ENCODE measurements around the gene MYO16.

Gene MYO16

DNA sequence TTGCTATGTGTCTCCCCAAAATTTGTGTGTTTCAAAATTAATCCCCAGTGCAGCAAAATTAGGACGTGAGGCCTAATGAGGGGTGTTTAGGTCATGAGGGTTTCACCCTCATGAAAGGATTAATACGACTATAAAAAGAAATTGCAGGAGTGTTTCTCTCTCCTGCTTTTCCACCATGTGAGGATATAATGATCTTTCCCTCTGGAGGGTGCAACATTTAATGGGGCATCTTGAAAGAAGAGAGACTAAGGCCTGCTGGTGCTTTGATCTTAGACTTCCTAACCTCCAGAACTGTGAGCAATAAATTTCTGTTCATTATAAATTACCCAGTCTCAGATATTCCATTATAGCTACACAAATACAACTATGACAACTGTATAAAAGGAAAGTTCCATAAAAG lies 183.2 kb downstream of the MYO16 start:
- ATAC-seq = no peak

DNA sequence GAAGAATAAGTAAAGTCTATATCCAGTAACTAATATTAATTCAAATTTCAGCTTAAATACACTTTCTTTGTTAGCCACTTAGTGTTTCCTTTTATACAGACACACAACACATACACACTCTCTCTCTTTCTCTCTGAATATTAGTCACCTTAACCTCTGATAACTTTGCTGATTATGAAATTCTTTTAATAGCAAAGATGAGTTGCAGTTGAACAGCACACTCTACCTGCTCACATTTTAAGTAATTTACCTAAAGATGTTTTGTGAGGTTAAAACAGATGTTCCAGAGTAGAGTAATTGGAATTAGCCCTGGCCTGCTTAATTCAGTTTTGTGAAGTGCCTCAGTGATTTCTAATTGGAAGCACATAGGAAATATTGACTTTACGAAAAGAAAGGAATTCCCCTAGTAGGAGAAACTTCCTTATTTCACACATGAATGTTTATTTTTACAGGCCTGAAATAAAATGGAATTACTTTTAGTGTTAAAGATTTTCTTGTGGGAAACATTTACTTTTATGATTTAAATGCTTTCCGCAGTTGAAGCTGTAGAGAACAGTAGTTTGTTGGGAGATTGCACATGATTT lies 184.3 kb downstream of the MYO16 start:
- ATAC-seq = no peak

DNA sequence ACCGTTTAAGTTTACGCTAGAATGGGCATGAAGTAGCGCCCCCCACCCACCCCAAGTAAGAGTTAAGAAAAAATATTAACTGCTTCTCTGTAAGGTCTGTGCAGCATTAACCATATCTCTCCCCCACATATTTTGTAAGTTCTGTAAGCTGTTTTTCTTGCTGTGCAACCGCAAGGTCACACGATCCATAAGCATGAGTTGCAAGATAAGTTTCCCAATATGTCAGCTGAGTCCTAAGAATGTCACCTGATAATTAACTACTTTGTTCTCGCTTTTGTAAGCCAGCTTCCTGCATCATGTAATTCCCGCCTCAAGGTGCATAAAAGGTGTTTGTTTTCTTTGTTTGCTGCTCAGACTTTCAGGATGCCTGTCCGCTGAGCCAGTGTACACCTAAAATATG lies 187.0 kb downstream of the MYO16 start:
- ATAC-seq = no peak

DNA sequence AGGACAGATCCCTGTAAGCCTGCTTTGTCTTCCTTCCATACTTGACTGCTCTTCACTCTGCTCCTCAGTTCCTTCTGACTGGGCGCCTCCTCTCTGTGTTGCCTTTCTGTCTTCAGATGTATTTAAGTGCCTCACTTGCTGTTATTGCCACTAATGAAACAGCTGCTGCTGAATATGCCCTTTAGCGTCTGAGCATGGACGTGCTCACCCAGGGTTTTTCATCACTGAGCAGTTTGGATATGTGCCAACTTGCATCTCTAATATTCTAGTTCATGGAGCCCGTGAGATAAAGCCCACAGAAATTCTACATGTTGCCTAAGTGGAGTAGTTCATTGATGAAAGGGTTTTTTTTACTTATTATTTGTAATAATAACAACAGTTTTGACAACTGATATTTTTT lies 198.2 kb downstream of the MYO16 start:
- no peak for ATAC-seq

DNA sequence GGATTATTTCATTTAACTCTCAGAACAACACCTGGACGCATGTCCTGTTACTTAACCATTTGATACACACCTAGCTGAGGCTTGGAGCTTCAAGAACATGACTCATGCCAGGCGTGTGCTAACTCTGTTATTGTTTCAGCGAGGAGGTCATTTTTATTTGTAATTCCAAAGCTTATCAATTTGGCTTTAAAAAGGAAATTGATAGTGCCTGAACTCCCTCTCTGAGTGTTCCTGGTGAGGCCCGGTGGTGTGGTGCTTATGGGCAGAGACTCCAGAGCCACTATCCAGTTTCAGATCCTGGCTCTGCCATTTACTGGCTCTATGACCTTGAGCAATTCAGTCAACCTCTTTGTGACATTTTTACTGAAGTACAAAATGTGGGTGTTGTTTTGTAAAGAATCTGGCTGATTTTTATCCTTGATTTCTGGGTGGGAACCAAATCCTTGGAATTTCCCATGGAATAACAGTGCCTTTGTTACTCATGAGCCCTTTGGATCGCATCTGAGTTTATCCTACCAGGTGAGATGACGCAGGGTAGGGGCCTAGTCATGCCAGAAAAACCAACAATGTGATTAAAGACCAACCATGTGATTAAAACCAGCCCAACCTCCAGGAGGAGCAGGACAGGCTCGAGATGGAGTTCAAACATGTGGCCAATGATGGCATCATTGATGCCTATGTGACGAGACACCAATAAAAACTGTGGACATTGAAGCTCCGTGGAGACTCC lies 198.8 kb downstream of the MYO16 start:
- ATAC-seq = no peak

DNA sequence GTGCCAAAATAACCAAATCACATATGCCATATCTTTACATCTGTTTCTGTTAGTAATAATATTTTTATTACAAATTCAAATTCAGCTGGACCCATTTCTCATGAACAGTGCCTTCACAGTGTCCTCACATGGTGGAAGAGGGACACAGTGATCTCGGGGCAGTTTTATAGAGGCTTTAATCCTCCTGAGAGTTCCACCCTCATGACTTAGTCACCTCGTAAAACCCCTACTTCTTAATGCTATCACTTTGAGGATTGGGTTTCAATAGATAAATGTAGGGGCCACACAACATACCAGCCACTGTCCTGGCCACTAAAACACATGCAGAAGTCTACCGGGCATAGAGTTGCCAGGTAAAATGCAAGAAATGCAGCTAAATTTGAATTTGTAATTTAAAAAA lies 201.5 kb downstream of the MYO16 start:
- no peak for ATAC-seq

DNA sequence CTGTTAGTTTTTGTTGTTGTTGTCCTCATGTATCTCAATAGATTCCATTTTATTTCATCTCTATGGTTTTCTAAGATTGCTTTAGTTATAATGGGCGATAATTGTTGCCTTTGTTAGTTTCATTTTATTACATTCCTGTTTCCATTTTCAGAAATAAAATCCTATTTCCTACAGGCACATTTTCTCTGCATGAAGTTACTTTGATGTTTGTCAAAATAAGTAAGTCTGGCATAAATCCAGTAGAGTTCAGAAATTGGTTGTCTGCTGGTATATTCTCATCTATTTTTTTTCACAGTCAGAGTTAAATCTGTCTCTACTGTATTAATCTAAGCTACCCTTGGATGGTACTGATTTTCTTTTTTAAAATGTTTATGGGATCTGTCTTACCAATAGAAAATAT lies 204.1 kb downstream of the MYO16 start:
- no peak for ATAC-seq

DNA sequence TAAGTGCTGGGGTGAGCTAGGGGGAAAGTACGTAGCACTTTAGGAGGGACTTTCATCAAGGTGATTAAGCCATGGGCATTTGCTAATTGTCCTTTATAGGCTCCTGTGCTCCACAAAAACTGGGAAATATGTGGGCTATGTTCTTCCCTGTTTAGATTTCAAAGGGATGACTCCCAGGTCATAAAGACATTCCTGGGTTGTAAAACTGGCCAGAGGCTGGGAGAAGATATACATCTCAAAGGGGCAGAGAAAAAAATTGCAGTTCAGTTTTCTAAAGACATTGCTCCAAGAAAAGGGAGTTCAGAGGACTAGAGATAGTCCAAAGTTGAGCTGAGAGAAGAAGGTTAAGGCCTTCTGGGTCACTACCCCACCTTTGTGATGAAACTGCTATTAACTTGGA lies 204.8 kb downstream of the MYO16 start:
- ATAC-seq = no peak

DNA sequence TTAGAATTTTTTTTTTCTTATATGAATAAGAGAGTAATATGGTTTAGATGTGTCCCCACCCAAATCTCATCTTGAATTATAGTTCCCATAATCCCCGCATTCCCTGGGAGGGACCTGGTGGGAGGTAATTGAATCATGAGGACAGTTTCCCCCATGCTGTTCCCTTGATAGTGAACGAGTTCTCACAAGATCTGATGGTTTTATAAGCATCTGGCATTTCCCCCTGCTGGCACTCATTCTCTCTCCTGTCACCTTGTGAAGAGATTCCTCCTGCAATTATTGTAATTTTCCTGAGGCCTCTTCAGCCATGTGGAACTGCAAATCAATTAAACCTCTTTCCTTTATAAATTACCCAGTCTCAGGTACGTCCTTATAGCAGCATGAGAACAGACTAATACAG lies 205.7 kb downstream of the MYO16 start:
- ATAC-seq = no peak

DNA sequence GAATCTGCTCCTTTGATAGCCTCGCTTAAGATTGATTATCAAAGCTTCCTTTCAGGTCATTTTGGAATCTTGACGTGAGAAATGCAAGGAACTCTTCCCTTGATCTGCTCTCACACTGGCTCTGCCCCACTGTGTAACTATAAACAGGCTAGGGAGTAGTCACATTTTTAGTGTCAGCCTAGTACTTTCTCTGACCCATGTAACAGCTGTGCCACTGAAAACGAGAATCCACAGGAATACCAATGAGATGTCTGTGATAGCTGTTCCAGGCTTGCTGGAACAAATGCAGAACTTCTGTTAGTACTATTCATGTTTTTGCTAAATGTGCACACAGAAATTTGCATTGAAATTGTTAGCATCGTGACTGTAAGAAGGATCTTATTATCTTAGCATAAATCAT lies 221.3 kb downstream of the MYO16 start:
- no peak for ATAC-seq

DNA sequence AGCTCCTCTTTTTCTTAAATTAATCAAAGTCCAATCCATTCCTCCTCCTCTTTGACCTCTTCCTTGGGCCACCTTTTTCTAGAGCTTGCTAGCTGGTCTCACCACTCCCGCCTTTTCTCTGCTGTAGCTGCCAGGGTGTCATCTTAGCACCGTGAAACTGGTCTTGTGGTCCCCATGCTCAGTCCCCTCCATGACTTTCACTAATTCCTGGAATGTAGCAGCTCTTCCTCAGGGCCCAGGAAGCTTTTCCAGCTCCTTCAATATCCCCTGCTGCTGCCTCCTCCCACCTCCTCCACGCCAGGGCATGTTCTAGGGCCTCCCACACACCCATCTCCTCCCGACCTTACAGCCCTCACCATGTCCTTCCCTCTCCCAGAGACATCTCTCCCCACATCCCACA lies 222.2 kb downstream of the MYO16 start:
- no peak for ATAC-seq

DNA sequence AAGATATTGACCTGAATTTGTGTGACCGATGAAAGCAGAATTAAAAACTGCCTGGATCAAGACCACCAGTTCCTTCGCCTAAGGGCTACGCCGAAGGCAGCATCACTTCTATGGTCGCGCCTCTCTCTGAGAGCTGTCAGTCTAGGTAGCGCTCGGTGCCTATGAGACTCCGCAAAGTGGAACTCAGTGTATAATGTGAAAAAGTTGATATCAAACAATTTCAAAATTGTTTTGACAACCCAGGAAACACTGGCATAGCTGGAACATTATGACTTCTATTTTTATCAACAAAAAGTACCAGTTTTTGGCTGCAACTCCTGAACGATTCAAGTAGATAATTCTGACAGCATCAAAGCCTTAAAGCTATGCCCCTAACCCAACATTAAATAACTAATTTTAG lies 223.6 kb downstream of the MYO16 start:
- no peak for ATAC-seq

DNA sequence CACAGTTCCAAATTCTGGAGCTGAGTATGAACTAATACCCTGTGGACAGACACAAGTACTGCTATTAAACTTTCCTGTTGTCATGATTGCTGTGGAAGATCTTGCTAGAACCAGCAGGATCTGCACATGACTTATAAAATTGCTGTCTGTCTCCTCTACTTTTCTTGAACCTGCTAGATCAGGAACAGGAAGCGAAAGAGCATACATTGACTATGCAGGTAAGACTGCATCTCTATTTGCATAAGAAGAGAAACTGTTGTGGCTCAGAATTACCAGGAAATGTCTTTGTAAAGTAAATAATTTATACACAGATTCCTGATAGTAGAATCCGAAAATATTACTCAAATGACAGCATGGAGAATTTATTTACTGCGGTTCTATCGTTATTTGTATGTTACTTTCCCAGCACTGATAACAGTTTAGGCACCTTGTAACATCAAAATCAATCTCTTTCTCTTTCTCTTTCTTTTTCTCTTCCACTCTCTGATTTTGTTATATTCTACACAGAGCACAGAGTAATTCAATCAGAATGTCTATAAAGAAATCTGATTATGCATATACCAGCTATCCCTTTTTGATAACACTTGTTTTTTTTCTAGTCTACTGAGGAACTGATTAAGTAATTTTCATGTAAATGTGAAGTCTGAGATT lies 226.5 kb downstream of the MYO16 start:
- ATAC-seq = no peak

DNA sequence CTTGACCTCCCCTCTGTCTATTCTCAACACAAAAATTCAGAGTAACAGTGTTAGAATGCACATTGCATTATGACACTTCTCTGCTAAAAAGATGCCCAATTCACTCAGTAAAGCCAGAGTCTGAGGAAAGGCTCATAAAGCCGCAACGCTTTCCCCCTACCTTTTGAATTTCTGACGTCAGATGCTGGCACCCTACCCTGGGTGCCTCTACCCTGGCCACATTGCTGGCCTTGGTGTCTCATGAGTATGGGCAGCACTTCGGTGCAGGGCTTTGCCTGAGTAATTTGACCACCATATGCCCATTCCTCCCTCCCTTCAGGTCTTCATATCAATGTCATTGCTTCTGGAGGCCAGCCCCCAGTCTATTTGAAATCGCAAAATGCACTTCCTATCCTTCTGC lies 229.3 kb downstream of the MYO16 start:
- no peak for ATAC-seq

DNA sequence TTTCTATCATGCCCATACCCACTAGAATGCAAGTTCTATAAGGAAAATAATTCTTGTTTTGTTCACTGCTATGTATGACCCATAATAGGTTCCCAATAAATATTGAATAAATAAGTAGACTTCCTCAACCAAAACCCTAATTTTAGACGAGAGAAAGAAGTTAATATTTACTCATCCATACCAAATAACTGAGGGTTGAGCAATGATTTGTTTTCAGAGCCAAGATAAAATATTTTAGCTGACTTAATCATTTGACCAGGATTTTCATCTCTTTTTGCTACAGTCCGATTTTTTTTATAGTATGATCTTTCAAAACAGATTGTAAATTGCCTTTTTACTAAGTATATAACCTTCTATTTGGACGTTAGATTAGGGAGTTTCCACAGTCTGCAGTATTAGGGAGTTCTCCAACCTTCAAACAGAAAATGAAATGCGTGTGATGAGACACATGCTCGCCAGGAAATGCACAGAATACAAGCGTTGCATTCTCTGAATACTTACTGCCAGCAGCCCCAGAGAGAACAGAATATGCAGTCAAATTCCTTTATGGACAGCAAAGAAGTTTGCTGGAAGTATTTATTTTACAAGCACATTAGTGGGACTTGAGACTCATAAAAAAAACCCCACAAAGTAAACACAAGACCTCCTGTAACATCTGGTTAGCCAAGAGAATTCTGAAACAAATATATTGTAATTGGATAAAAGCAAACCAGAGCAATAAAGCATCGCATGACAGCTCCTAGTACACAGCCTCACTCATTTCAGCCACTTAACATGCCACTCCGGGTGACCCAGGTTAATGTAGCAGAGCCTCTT lies 230.0 kb downstream of the MYO16 start:
- ATAC-seq = no peak

DNA sequence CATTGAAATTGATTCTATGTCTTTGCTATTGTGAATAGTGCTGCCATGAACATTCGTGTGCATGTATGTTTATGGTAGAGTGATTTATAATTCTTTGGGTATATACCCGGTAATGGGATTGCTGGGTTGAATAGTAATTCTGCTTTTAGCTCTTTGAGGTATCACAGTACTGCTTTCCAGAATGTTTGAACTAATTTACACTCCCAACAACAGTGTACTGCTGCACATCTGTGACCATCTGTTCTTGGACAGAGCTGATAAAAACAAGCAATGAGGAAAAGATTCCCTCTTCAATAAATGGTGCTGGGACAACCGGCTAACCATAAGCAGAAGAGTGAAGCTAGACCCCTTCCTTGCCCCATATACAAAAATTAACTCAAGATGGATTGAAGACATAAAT lies 231.0 kb downstream of the MYO16 start:
- ATAC-seq = no peak

DNA sequence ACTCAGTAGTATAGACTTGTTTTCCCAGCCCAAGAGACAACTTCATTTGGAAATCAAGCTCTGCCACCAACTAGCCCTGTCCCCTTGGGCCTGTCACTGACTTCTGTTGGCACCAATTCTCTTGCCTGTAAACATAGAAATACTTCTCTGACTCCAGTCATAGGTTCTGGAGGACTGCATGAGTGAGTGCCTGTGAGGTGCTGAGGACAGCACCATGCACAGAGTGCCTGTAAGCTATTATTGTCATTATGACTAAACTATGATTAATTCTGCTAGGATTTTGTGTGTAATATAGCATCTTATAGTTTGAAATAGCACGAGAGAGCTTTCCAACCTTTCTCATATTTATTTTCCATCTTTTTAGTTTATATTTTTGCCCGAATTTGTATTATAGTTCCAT lies 247.9 kb downstream of the MYO16 start:
- ATAC-seq = no peak

DNA sequence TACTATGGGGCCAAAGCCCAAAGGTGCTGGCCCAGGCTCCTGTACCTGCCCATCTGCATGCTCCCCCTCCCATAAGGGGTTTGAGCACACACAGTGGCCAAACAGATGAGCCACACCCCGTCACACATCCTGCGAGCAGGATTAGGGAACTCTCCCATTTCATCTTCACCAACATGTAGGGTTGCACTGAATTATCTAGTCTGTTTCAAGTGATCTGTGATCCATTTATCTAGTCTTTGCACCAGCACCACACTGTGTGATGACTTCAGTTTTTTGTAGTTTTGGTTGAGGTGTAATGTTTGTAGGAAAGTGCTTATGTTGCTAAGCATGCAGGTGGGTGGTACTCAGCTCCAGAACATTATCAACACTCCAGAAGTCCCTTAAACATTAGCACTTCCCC lies 249.3 kb downstream of the MYO16 start:
- ATAC-seq = no peak

DNA sequence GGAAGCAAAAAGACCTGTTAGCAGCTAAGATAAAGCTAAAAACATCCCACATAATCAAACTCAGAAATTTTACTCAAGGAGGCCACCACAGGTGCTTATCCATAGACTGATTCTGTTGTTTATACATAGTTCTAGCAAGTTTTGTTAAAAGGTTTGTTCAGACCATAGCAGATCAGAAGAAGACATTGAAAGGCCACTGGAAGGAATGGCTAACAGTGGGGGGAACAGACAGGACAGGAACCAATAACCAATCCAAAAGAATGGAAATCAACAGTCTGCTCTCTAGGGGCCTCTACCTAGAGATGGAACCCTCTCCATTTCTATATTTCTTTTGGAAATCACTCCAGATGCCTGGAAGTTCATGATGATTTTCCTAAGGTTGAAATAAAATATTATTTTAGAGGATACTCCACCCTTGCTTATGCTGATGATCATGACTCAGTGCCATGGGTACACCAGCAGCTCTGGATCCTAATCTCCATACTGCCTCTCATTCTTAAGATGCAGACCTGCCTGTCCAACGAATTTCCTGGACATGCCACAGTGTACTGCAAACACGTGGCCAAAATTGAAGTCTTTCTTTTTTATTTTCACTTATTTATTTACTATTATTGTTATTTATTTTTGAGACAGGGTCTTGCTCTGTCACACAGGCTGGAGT lies 260.0 kb downstream of the MYO16 start:
- ATAC-seq = no peak

DNA sequence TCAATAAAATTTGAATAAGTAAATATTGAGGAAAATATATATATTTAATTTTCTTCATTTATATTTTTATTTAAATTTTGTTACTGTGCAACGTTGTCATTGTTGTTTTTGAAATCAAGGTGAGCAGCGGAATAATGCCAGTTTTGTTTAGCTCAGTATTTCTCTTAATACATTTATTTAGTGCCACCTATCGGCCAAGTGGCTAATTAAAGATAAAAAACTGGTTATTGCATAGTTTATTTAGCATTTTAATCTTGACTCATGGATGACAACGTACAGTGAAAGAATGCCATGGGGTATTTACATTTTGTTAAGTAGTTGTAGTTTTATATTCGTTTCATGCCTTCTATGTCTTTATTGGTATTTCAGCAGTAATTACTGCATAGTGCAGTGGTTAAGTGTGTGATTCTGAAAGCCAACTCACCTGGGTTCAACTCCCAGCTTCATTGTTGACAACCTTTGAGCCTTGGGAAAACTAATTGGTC lies 265.9 kb downstream of the MYO16 start:
- peak; percentile 33 to 56 for ATAC-seq

DNA sequence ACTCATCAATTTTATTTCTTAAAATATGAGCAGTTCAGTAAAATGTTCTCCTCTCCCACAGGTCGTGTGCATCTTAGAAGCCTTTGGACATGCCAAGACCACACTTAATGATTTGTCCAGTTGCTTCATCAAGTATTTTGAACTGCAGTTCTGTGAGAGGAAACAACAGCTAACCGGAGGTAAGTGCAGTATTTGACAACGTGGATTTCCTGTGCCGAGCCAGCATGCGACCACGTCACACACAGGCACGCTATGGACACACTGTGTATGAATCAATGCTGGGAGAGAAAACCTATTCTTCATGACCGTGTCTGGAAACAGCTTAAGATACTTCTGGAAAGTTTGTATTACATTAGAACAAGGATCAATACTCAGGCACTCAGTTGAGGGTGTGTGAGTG lies 268.5 kb downstream of the MYO16 start:
- ATAC-seq = peak; percentile 68 to 76

DNA sequence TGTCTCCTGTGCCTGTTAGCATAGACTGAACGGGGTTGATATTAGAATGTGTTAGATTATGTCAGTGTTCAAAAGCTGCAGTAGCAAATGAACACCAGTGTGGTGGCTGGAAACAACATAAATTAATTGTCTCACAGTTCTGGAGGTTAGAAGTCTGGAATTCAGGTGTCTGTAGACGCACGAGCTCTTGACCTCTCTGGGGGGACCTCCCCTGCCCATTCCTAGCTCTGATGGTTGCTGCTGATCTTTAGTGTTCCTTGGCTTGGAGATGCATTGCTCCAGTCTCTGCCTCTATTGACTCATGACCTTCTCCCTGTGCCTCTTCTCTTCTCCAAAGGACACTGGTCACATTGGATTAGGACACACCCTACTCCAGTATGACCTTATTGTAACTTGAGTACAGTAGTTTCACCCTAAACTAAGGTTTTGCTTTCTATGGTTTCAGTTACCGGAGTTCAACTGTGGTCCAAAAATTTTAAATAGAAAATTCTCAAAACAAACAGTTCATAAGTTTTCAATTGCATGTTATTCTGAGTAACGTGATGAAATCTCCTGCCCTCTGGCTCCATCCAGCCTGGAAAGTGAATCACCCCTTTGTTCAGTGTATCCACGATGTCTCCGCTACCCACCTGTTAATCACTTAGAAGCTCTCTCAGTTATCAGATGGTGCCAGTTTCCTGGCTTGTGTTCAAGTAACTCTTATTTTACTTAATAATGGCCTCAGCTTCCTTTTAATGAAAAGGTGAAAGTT lies 273.2 kb downstream of the MYO16 start:
- no peak for ATAC-seq

All from activated CD4-positive, CD25-positive, alpha-beta regulatory T cell treated with anti-CD3 and anti-CD28 coated beads, Interleukin-2, amount 50 U/mL, for 24 hours (primary cell).